Measurements from ENCODE around the gene SLC22A16.

SLC22A16 gene

GRCh38 chr6:110447761-110448160 is 28.7 kb downstream of the SLC22A16 start:
- FAIRE-seq = no peak

GRCh38 chr6:110446405-110446804 is 30.0 kb downstream of the SLC22A16 start:
- no peak for FAIRE-seq

GRCh38 chr6:110440026-110440425 is 36.4 kb downstream of the SLC22A16 start:
- FAIRE-seq = no peak

GRCh38 chr6:110439356-110439755 is 37.1 kb downstream of the SLC22A16 start:
- FAIRE-seq = no peak

- FAIRE-seq = no peak
Measured at GRCh38 chr6:110434961-110435602, 41.3 kb downstream of the SLC22A16 start.

- no peak for FAIRE-seq
Measured at GRCh38 chr6:110432285-110432900, 44.0 kb downstream of the SLC22A16 start.

GRCh38 chr6:110430741-110431140 is 45.7 kb downstream of the SLC22A16 start:
- FAIRE-seq = no peak

- no peak for FAIRE-seq
Measured at GRCh38 chr6:110430236-110430635, 46.2 kb downstream of the SLC22A16 start.

GRCh38 chr6:110428153-110428552 is 48.3 kb downstream of the SLC22A16 start:
- FAIRE-seq = no peak

- FAIRE-seq = no peak
Measured at GRCh38 chr6:110425816-110426215, 50.6 kb downstream of the SLC22A16 start.

GRCh38 chr6:110422444-110422822 is 54.0 kb downstream of the SLC22A16 start:
- no peak for FAIRE-seq

GRCh38 chr6:110421749-110422443 is 54.5 kb downstream of the SLC22A16 start:
- no peak for FAIRE-seq

GRCh38 chr6:110419028-110419739 is 57.2 kb downstream of the SLC22A16 start:
- FAIRE-seq = no peak

GRCh38 chr6:110418594-110418993 is 57.8 kb downstream of the SLC22A16 start:
- no peak for FAIRE-seq

- FAIRE-seq = no peak
Measured at GRCh38 chr6:110415086-110415916, 61.1 kb downstream of the SLC22A16 start, which contains the start of gene DDO. DDO (minus strand) TSS chr6:110415575; CDS start chr6:110413462, 2,113 bp downstream.

GRCh38 chr6:110414669-110415068 is 61.7 kb downstream of the SLC22A16 start:
- FAIRE-seq = no peak

- no peak for FAIRE-seq
Measured at GRCh38 chr6:110412360-110412759, 64.1 kb downstream of the SLC22A16 start.

- FAIRE-seq = no peak
Measured at GRCh38 chr6:110410511-110410910, 65.9 kb downstream of the SLC22A16 start.

GRCh38 chr6:110409794-110410193 is 66.6 kb downstream of the SLC22A16 start:
- no peak for FAIRE-seq

- FAIRE-seq = no peak
Measured at GRCh38 chr6:110408901-110409300, 67.5 kb downstream of the SLC22A16 start.

- FAIRE-seq = no peak
Measured at GRCh38 chr6:110404607-110405006, 71.8 kb downstream of the SLC22A16 start.

- no peak for FAIRE-seq
Measured at GRCh38 chr6:110401585-110402176, 74.7 kb downstream of the SLC22A16 start.

All from G401.6 (cell line).